ENCODE measurements around the gene MYADM.

DNA sequence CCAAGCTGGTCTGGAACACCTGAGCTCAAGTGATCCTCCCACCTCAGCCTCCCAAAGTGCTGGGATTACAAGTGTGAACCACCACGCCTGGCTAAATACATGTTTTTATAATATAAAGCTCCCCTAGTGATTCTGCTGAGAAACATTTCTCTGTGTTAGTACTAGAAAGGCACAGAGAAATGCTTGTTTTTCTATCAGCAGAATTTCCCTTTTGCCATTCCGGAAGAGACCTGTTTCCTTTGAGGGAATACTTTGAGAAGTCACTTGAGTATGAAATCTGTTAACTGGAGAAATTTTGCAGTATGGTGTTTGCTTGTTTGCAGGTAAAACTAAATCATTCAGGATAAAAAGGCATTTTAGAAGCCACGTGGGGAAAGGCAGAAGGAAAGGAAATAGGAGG, 39.2 kb upstream of the MYADM start:
- TF ChIP-seq FOXK2 (IDR thresholded peaks at IDR 0.05) = no peak
- no peak for TF ChIP-seq SUZ12 (IDR thresholded peaks at IDR 0.05)
- TF ChIP-seq BHLHE40 (IDR thresholded peaks at IDR 0.05; ENCODE audit: borderline replicate concordance) = no peak
- no peak for TF ChIP-seq SP1 (IDR thresholded peaks at IDR 0.05)
- no peak for TF ChIP-seq ELF4 (IDR thresholded peaks at IDR 0.05)
- TF ChIP-seq ZNF384 (IDR thresholded peaks at IDR 0.05) = no peak
- no peak for TF ChIP-seq NFRKB (IDR thresholded peaks at IDR 0.05)
- TF ChIP-seq FOXM1 (IDR thresholded peaks at IDR 0.05; ENCODE audit: borderline replicate concordance) = no peak
- TF ChIP-seq TARDBP (IDR thresholded peaks at IDR 0.05) = no peak
- TF ChIP-seq, protein P1, sequence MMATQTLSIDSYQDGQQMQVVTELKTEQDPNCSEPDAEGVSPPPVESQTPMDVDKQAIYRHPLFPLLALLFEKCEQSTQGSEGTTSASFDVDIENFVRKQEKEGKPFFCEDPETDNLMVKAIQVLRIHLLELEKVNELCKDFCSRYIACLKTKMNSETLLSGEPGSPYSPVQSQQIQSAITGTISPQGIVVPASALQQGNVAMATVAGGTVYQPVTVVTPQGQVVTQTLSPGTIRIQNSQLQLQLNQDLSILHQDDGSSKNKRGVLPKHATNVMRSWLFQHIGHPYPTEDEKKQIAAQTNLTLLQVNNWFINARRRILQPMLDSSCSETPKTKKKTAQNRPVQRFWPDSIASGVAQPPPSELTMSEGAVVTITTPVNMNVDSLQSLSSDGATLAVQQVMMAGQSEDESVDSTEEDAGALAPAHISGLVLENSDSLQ (IDR thresholded peaks at IDR 0.05) = no peak
- no peak for TF ChIP-seq HDGF (IDR thresholded peaks at IDR 0.05; ENCODE audit: borderline replicate concordance)
- TF ChIP-seq L3MBTL2 (conservative IDR thresholded peaks at IDR 0.05) = no peak
- no peak for TF ChIP-seq FOXA1 (IDR thresholded peaks at IDR 0.05)

Data from HEK293T (cell line).